ENCODE measurements around the gene CIROP.

Gene CIROP

GRCh38 chr14:23118506-23119362 is 13.9 kb upstream of the CIROP start, which contains the start of gene CEBPE:
CEBPE (minus strand) TSS chr14:23119255; CDS start chr14:23119091, 164 bp downstream.
- no peak within 1 kb of the TSS for H3K27ac ChIP-seq
- TF ChIP-seq CTCF (conservative IDR thresholded peaks at IDR 0.05) = no peak
- no peak for TF ChIP-seq ZFX (IDR thresholded peaks at IDR 0.05)

- no peak for TF ChIP-seq ZFX (IDR thresholded peaks at IDR 0.05)
- no peak for TF ChIP-seq CTCF (conservative IDR thresholded peaks at IDR 0.05)
- H3K27ac ChIP-seq = no peak overlapping the region
These were observed 12.7 kb upstream of the CIROP start for GRCh38 chr14:23117371-23118020.

- TF ChIP-seq ZFX (IDR thresholded peaks at IDR 0.05) = no peak
- no peak for TF ChIP-seq CTCF (conservative IDR thresholded peaks at IDR 0.05)
- H3K27ac ChIP-seq = no peak overlapping the region
These were observed 11.1 kb upstream of the CIROP start for GRCh38 chr14:23115918-23116317.

GRCh38 chr14:23115039-23115731 is 10.4 kb upstream of the CIROP start:
- no peak overlapping the region for H3K27ac ChIP-seq
- TF ChIP-seq ZFX (IDR thresholded peaks at IDR 0.05) (no peak), CTCF (conservative IDR thresholded peaks at IDR 0.05) (no peak)

- no peak for TF ChIP-seq ZFX (IDR thresholded peaks at IDR 0.05)
- no peak for TF ChIP-seq CTCF (conservative IDR thresholded peaks at IDR 0.05)
- H3K27ac ChIP-seq = no peak overlapping the region
These were observed 9.9 kb upstream of the CIROP start for GRCh38 chr14:23114669-23115038.

GRCh38 chr14:23114120-23114458 is 9.3 kb upstream of the CIROP start:
- TF ChIP-seq CTCF (conservative IDR thresholded peaks at IDR 0.05) = no peak
- TF ChIP-seq ZFX (IDR thresholded peaks at IDR 0.05) = no peak
- H3K27ac ChIP-seq = no peak overlapping the region
